Mesothelial cell of epicardium (in vitro differentiated cells): Measurements from ENCODE around the gene GALNT2. TPM values are rescaled to one million over a fixed set of nuclear protein-coding genes. Genes with fewer than 3 reads are reported as not detected.

Experiments
- DNase-seq, 2 experiments: peaks; one replicate each; pipeline ENCODE4 v3.0.0; 2021; ENCODE audit warnings: low spot score in 2 of 2; ENCODE audit not compliant: unreplicated experiment in 2 of 2
- H3K27ac Mint-ChIP-seq: 2 replicates; pipeline ENCODE4 v1.8.0; 2021; ENCODE audit warnings: mixed read lengths
- H3K27me3 Mint-ChIP-seq: 2 replicates; pipeline ENCODE4 v1.8.0; 2021; ENCODE audit warnings: low read depth, mixed read lengths
- H3K36me3 Mint-ChIP-seq: 2 replicates; pipeline ENCODE4 v1.8.0; 2021; ENCODE audit warnings: mixed read lengths
- H3K4me1 Mint-ChIP-seq: 2 replicates; pipeline ENCODE4 v1.8.0; 2021; ENCODE audit warnings: mixed read lengths
- H3K4me3 Mint-ChIP-seq: 2 replicates; pipeline ENCODE4 v1.8.0; 2021; ENCODE audit warnings: mild to moderate bottlenecking, moderate library complexity, mixed read lengths
- H3K9me3 Mint-ChIP-seq: 2 replicates; pipeline ENCODE4 v1.8.0; 2021; ENCODE audit warnings: mixed read lengths
- CTCF ChIP-seq: fragments of 200-600 bp; sonication (generic); IDR thresholded peaks from one replicate; pipeline ENCODE4 v1.5.0; 2021; ENCODE audit warnings: antibody characterized with exemption; ENCODE audit not compliant: unreplicated experiment
- total RNA-seq: library from RNA; stranded (reverse); gene quantifications from 3 replicates; pipeline ENCODE4 v1.2.1, GENCODE V29; 2021

The GALNT2 gene
- total RNA-seq, 1 donor from 2014 or later: 48.3 TPM

GRCh38 chr1:230032516-230033281 lies 34.3 kb upstream of the GALNT2 start:
- Mint-ChIP-seq H3K4me3 (no peak overlapping the region), H3K36me3 (peaks cover 1% of the 10 kb centered on the region), H3K4me1 (no peaks in the 10 kb centered on the region), H3K9me3 (peaks cover 7% of the 10 kb centered on the region), H3K27me3 (peaks cover 3% of the 10 kb centered on the region), H3K27ac (no peak overlapping the region)
- TF ChIP-seq CTCF: no peak
- DNase-seq: no peak

GRCh38 chr1:230037261-230037660 lies 29.8 kb upstream of the GALNT2 start:
- Mint-ChIP-seq H3K27ac (no peak overlapping the region), H3K4me3 (no peak overlapping the region), H3K4me1 (no peaks in the 10 kb centered on the region), H3K27me3 (peaks cover 5% of the 10 kb centered on the region), H3K36me3 (peaks cover 1% of the 10 kb centered on the region), H3K9me3 (peaks cover 7% of the 10 kb centered on the region)
- no peak for DNase-seq
- TF ChIP-seq CTCF: no peak

- H3K9me3 Mint-ChIP-seq: peaks cover 7% of the 10 kb centered on the region
Measured at GRCh38 chr1:230040440-230040839, 26.6 kb upstream of the GALNT2 start.

GRCh38 chr1:230043081-230043480 lies 24.0 kb upstream of the GALNT2 start:
- H3K4me1 Mint-ChIP-seq: peaks cover 2% of the 10 kb centered on the region
- no peak overlapping the region for H3K4me3 Mint-ChIP-seq
- H3K36me3 Mint-ChIP-seq: no peaks in the 10 kb centered on the region
- H3K27me3 Mint-ChIP-seq: peaks cover 24% of the 10 kb centered on the region
- no peak overlapping the region for H3K27ac Mint-ChIP-seq
- no peak for TF ChIP-seq CTCF
- no peaks in the 10 kb centered on the region for H3K9me3 Mint-ChIP-seq
- no peak for DNase-seq

More at GRCh38 chr1:230040440-230040839, 26.6 kb upstream of the GALNT2 start:
- Mint-ChIP-seq H3K27ac (no peak overlapping the region), H3K36me3 (peaks cover 1% of the 10 kb centered on the region), H3K4me3 (no peak overlapping the region), H3K4me1 (no peaks in the 10 kb centered on the region), H3K27me3 (peaks cover 26% of the 10 kb centered on the region)
- no peak for DNase-seq
- TF ChIP-seq CTCF: no peak

GRCh38 chr1:230044729-230045128 lies 22.3 kb upstream of the GALNT2 start:
- TF ChIP-seq CTCF: no peak
- Mint-ChIP-seq H3K4me1 (peaks cover 2% of the 10 kb centered on the region), H3K27me3 (peaks cover 29% of the 10 kb centered on the region), H3K9me3 (no peaks in the 10 kb centered on the region), H3K36me3 (no peaks in the 10 kb centered on the region), H3K27ac (no peak overlapping the region), H3K4me3 (no peak overlapping the region)
- no peak for DNase-seq
